Measurements from ENCODE around the gene DLG2.

DNA sequence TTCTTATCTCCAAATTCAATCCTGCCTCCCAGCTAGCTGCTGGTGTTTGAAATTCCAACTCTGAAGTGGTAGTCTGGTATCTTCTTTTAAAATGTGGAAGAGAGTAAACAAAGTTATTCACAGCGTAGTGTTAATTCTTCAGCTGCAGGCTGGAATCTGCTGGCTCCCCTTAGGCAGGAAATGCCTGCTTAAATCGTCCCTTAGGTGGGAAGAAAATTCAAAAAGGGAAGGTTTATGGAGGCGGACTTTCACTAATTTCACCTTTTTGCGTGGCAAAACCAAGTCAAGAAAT lies 1901.9 kb downstream of the DLG2 start:
- no peak for TF ChIP-seq CTCF (IDR thresholded peaks at IDR 0.05)
- TF ChIP-seq POLR2A (IDR thresholded peaks at IDR 0.05): no peak
